Right cardiac atrium (tissue), 5 donors: Measurements from ENCODE around the gene TSPAN1. TPM values are rescaled to one million over a fixed set of nuclear protein-coding genes. Genes with fewer than 3 reads are reported as not detected.

ENCODE experiments used
- ATAC-seq, 2 donors: fragments of 200-7000 bp; cut with Tn5 transposase; one replicate each; pipeline versions ENCODE4 v1.8.0 to v1.9.1; 2020; ENCODE audit warnings: moderate library complexity in 2 of 2, mild to moderate bottlenecking in 1 of 2
- DNase-seq, 3 donors: peaks; one replicate each; pipeline ENCODE4 v3.0.0-alpha.2; 2020
- H3K27ac ChIP-seq: one replicate; pipeline ENCODE4 v1.5.1; 2013; ENCODE audit warnings: mild to moderate bottlenecking, low read length, control low read depth, moderate library complexity
- H3K27me3 ChIP-seq: one replicate; pipeline ENCODE4 v1.6.1; 2013; ENCODE audit not compliant: control insufficient read depth, insufficient read depth
- H3K4me1 ChIP-seq: one replicate; pipeline ENCODE4 v1.6.1; 2013; ENCODE audit warnings: low read length; ENCODE audit not compliant: control insufficient read depth, insufficient read depth
- H3K4me3 ChIP-seq: one replicate; pipeline ENCODE4 v1.5.1; 2013; ENCODE audit warnings: low read length, control low read depth
- H3K9me3 ChIP-seq: one replicate; pipeline ENCODE4 v1.6.1; 2013; ENCODE audit warnings: low read length; ENCODE audit not compliant: control insufficient read depth
- WGBS: extraction: QIAGEN DNeasy Blood & Tissue Kit; methylation state at CpG from one replicate; pipeline ENCODE4 v1.1.7; 2013; 5-methylcytosine and 5-hydroxymethylcytosine counted together
- intact Hi-C, 4 donors: fragments of 100-400 bp; cut with DNase I; formaldehyde crosslinking; loops; one replicate each; pipeline versions ENCODE4 v1.11.0 to v1.14.0; 2022 to 2023
- polyA plus RNA-seq: library from polyadenylated mRNA; stranded (reverse); fragments of 200-250 nt; gene quantifications from one replicate; pipeline ENCODE4 v1.2.3, GENCODE V29; 2013
- total RNA-seq, 4 donors: library from RNA; stranded (reverse); fragmentation: NEBNext Ultra II Directional; extraction: Animal tissue kit (Norgen Biotek cat#: 25700); gene quantifications; one replicate each; pipeline ENCODE4 v1.2.1, GENCODE V29; 2021
- donor health status: healthy with polysubstance abuse.
- donor health status: DM: no; HTN: yes; CAD: no.
- donor health status: DM: no; HTN: no; CAD: no.
- donor health status: DM: no; HTN: yes; CAD: no; lungs with severe emphysema.
- donor health status: DM: yes; HTN: yes; CAD: no.

The TSPAN1 gene
- total and polyA plus RNA-seq, 5 donors, result 1.0 to 2.4 (median 1.3) TPM

DNA sequence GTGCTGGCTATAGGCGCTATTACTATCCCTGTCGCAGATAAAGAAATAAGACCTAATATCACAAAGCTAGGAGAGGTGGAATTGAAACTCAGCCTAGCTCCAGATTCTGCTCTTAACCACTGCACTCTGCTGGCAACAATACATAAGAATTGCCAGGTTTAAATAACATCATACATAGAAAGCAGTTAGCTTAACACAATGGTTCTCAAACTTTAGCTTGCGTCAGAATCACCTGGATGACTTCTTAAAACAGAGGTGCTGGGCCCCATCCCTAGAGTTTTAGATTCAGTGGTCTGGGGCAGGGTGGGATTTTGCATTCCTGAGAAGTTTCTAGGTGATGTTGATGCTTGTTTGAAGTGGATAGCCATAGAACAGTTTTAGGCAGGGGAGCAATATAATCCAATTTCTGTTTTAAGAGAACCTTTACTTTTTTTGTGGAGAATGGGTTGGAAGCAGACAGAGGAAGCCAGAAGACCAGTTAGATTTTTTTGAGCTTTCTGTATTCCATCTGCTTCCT is 24.4 kb downstream of the TSPAN1 start:
- Histone ChIP-seq H3K4me3 (no peak overlapping the region), H3K4me1 (peaks cover 2% of the 10 kb centered on the region), H3K9me3 (no peaks in the 10 kb centered on the region), H3K27me3 (no peaks in the 10 kb centered on the region), H3K27ac (no peak overlapping the region)
- no peak for ATAC-seq
- intact Hi-C loops, result no loop called here
- DNase-seq, result no peak
- 64% methylated on average over 3 of the region's 3 CpGs for WGBS

DNA sequence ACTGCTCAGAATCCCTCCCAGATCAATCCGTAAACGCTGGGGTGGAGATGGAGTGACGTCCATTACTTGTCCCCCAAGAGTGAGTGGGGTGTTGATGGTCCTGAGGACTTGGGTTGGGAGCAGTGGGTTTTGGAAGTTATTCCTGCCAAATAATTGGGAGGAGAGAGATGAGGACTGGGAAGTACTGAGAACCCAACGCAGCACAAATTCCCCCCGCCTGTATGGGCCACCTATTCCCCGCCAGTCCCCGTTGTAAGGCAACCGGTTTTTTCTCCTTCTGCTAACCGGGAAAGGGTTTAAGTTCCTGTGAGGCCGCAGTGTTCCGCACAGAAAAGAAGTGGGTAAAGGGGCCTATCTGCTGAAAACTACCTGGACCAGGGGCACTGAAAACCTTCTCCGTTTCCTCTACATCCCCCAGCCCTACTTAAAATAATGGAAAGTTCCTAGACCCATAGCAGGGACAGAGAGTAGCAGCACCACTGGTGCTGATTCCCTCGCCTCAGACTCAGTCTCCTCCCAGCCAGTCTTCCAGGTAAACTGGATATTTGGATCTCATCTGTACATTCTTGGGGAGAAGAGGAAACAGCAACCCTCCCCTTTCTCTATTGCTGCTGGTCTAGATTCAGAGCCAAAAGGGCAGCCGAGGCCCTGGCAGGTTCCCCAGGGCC is 29.0 kb downstream of the TSPAN1 start:
- WGBS, result 28% methylated on average over 14 of the region's 14 CpGs
- intact Hi-C loops, result no loop called here
- Histone ChIP-seq H3K27ac (peak overlapping the region; percentile 55), H3K4me1 (peaks cover 8% of the 10 kb centered on the region), H3K9me3 (no peaks in the 10 kb centered on the region), H3K4me3 (peak overlapping the region; percentile 91), H3K27me3 (no peaks in the 10 kb centered on the region)
- DNase-seq (no peak), ATAC-seq (peak in 1 of 2 donors; percentile 18)

DNA sequence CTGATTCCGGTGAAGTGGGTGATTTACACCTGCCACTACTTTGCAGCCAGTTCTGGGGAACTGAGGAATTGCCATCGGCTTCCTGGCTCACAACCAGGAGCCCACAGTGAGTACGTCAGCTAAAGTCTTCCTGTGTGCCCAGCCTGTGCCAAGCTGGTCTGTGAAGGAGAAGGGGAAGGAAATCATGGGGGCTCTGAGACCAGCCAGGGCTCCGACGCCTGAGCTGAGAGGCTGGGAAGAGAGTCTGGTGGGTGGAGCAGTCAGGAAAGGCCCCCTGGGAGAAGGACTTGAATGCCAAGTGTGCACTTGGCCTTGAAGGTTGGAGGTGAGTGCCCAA is 29.5 kb downstream of the TSPAN1 start:
- no peaks in the 10 kb centered on the region for H3K9me3 ChIP-seq
- peak overlapping the region; percentile 91 for H3K4me3 ChIP-seq
- intact Hi-C loops, result no loop called here
- WGBS, result 16% methylated on average over 5 of the region's 5 CpGs
- H3K27me3 ChIP-seq, result no peaks in the 10 kb centered on the region
- peak; percentile 38 to 46 for ATAC-seq
- DNase-seq, result peak in 2 of 3 donors; percentile 70 to 73
- H3K4me1 ChIP-seq, result peaks cover 8% of the 10 kb centered on the region
- peak overlapping the region; percentile 55 for H3K27ac ChIP-seq

DNA sequence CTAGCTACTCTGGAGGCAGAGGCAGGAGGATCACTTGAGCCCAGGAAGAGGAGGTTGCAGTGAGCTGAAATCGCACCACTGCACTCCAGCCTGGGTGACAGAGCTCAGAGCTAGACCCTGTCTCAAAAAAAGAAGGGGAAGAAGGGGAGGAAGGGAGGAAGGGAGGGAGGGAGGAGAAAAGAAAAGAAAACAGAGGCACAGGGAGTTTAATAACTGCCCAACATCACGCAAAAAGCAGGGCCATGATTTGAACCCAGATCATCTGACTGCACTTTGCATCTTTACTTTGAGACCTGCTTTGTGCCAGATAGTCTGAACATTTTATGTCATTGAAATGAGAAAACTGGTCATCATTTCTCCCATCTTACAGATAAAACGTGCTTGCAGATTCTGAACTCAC is 30.3 kb downstream of the TSPAN1 start:
- intact Hi-C loops, result no loop called here
- DNase-seq (no peak), ATAC-seq (no peak)
- Histone ChIP-seq H3K27me3 (no peaks in the 10 kb centered on the region), H3K9me3 (no peaks in the 10 kb centered on the region), H3K4me3 (no peak overlapping the region), H3K27ac (no peak overlapping the region), H3K4me1 (peaks cover 8% of the 10 kb centered on the region)
- 71% methylated on average over 3 of the region's 3 CpGs for WGBS

DNA sequence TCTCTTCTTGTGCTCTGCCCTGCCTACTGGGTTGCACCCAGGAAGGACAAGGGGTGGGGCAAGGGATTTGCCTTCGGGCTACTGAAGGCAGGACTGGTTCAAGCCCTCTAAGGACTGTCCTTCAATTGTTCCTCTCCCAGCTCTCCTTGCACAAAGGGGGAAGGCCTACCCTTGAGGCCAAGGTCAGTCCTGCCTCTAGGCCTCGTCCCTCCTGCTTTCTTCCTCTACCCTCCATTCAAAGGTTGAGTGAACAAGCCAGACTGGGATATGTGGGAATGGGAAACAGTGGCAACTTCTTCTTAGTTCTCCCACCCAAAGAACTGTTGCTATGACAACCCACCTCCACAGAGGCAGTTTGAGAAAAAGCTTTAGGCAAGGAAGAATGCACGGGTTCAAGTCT is 30.9 kb downstream of the TSPAN1 start:
- DNase-seq, result no peak
- peak; percentile 14 to 30 for ATAC-seq
- Histone ChIP-seq H3K4me3 (no peak overlapping the region), H3K27ac (peak overlapping the region; percentile 43), H3K4me1 (peaks cover 8% of the 10 kb centered on the region), H3K9me3 (no peaks in the 10 kb centered on the region), H3K27me3 (no peaks in the 10 kb centered on the region)
- 50% methylated on average over 3 of the region's 3 CpGs for WGBS
- intact Hi-C loops, result no loop called here

DNA sequence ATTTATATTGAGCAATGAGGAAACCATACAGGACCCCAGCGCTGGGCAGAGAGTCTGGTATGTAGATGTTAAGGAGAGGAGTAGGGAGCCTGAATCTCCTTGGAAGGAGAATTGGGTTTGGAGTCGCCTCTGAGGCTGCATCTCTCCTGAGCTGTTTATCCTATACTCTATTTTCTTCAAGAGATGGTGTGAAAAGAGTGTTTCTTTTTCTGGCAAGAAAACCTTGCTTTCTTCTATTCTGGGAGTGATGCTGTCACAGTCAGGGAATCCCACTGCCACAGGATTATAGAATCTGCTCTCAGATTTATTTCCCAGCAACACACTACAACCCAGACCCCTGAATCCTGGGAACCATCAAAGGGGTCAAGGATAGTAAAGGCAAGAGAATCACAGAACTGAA is 31.5 kb downstream of the TSPAN1 start:
- 90% methylated on average over 2 of the region's 2 CpGs for WGBS
- Histone ChIP-seq H3K9me3 (no peaks in the 10 kb centered on the region), H3K4me3 (no peak overlapping the region), H3K4me1 (peaks cover 8% of the 10 kb centered on the region), H3K27ac (peak overlapping the region; percentile 34), H3K27me3 (no peaks in the 10 kb centered on the region)
- DNase-seq, result no peak
- intact Hi-C loops, result no loop called here
- ATAC-seq, result no peak

DNA sequence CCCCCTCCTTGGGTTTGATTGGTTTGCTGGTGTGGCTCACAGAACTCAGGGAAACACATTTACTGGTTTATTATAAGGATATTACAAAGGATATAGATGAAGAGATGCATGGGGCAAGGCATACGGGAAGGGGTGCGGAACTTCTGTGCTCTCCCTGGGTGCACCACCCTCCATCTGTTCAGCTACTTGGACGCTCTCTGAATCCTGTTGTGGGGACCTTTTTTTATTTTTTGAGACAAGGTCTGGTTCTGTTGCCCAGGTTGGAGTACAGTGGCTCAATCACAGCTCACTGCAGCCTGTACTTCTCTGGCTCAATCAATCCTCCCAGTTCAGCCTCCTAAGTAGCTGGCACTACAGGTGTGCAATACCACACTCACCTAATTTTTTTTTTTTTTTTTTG is 35.7 kb downstream of the TSPAN1 start:
- Histone ChIP-seq H3K9me3 (no peaks in the 10 kb centered on the region), H3K27me3 (no peaks in the 10 kb centered on the region), H3K27ac (no peak overlapping the region), H3K4me1 (no peaks in the 10 kb centered on the region), H3K4me3 (no peak overlapping the region)
- DNase-seq (no peak), ATAC-seq (no peak)
- WGBS, result 95% methylated on average over 3 of the region's 3 CpGs
- intact Hi-C loops, result no loop called here

DNA sequence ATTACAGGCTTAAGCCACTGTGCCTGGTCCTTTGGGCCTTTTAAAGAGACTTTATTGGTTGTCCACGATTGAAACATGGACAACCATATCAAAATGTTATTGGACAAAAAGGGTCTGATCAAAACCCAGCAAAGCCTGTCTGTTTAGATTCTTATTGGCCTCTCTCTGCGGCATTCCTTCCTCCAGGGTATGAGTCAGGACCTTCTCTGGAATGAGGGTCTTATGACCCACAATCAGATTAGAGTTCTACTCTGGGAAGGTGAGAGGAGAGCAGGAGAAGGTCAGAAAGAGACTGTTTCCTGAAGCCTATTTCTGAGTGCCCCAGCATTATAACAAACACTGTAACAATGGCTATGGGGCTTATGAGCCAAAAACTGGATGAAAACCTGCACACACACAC is 36.2 kb downstream of the TSPAN1 start:
- Histone ChIP-seq H3K4me1 (no peaks in the 10 kb centered on the region), H3K27me3 (no peaks in the 10 kb centered on the region), H3K4me3 (no peak overlapping the region), H3K27ac (no peak overlapping the region), H3K9me3 (no peaks in the 10 kb centered on the region)
- intact Hi-C loops, result no loop called here
- DNase-seq (no peak), ATAC-seq (no peak)
- WGBS, result 72% methylated on average over 2 of the region's 2 CpGs

DNA sequence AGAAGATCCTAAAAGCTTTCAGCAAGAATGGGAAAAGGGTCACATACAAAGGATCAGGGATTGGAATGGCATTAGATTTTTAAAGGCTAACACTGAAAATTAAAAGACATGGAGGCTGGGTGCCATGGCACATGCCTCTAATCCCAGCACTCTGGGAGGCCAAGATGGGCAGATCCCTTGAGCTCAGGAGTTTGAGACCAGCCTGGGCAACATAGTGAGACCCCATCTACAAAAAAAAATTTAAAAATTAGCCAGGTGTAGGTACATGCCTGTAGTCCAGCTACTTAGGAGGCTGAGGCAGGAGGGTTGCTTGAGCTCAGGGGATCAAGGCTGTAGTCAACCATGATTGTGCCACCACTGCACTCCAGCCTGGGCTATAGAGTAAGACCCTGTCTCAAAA is 40.6 kb downstream of the TSPAN1 start:
- DNase-seq (no peak), ATAC-seq (no peak)
- Histone ChIP-seq H3K27me3 (no peaks in the 10 kb centered on the region), H3K4me1 (no peaks in the 10 kb centered on the region), H3K4me3 (no peak overlapping the region), H3K9me3 (no peaks in the 10 kb centered on the region), H3K27ac (no peak overlapping the region)
- intact Hi-C loops, result no loop called here

DNA sequence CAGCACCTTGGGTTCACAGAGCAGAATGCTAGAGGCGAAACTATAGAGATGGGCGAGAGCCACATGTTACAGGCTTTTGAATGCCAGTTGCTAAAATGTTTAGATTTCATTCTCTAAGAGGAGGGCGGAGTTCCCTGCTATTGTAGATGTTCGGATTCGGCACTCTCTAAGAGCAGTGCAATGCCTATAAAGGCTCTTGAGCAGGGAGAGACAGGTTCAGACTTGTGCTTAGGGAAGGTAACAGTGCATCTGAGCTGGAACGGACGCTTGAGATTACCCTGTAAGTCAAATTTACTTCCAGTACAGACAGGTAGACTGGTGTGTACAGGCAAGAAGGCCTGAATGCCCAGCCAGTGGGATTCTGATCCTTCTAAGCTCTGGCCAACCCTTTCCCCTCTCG is 43.6 kb downstream of the TSPAN1 start:
- DNase-seq, result no peak
- intact Hi-C loops, result no loop called here
- no peak overlapping the region for H3K4me3 ChIP-seq
- 91% methylated on average over 8 of the region's 8 CpGs for WGBS
- ATAC-seq, result no peak
- H3K27me3 ChIP-seq, result no peaks in the 10 kb centered on the region
- no peaks in the 10 kb centered on the region for H3K9me3 ChIP-seq
- no peaks in the 10 kb centered on the region for H3K4me1 ChIP-seq
- H3K27ac ChIP-seq, result no peak overlapping the region

DNA sequence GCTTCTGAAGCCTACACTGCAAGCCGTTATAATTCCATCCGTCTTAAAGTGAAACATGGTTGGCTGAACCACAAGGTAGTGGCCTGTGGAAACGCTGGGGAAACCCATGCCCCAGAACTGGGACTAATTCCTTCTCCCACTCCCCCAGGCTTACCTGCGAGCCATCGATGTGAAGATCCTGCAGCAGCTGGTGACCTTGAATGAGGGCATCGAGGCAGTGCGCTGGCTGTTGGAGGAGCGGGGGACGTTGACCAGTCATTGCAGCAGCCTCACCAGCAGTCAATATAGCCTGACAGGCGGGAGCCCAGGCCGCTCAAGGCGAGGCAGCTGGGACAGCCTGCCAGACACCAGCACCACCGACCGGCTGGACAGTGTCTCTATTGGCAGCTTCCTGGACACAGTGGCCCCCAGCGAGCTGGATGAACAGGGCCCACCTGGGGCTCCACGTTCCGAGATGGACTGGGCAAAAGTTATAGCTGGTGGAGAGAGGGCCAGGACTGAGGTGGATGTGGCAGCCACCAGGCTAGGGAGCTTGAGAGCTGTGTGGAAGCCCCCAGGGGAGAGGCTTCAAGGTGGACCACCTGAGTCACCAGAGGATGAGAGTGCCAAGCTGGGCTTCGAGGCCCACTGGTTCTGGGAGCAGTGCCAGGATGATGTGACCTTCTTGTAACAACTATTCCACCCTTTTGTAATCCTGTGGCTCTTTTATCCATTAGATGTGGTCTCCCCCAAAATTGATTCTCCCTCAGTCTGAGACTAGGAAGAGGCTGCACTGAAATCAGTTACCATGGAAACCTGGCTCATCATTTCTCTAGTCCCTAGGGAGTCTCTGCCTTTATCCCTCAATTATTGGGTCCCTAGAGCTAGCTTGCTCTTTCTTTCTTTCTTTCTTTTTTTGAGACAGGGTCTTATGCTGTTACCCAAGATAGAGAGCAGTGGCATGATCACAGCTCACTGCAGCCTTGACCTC is 44.9 kb downstream of the TSPAN1 start:
- no peaks in the 10 kb centered on the region for H3K27me3 ChIP-seq
- H3K27ac ChIP-seq, result no peak overlapping the region
- DNase-seq (peak in 1 of 3 donors; percentile 32), ATAC-seq (no peak)
- no peaks in the 10 kb centered on the region for H3K9me3 ChIP-seq
- H3K4me3 ChIP-seq, result no peak overlapping the region
- H3K4me1 ChIP-seq, result no peaks in the 10 kb centered on the region
- intact Hi-C loops, result loop anchor here in 1 of 4 donors (5.0 kb wide), 1 partner anchor 183 kb away; no protein-coding TSS in a partner anchor
- 82% methylated on average over 18 of the region's 18 CpGs for WGBS
